Stimulated activated effector memory CD8-positive, alpha-beta T cell treated with anti-CD3 and anti-CD28 coated beads, Interleukin-12 subunit alpha, Interleukin-12 subunit beta, amount 100 ng/mL, for 72 hours (primary cell): Measurements from ENCODE around the gene UNC119B.

Experiments
- ATAC-seq: fragments of 150-1000 bp; cut with Tn5 transposase; 2 replicates; pipeline ENCODE4 v1.10.0; 2021
- DNase-seq, 2 donors: peaks; one replicate each; pipeline ENCODE4 v3.0.0; 2021 to 2022; ENCODE audit warnings: low spot score in 2 of 2
- H3K27ac Mint-ChIP-seq: one replicate; pipeline ENCODE4 v1.8.0; 2022; ENCODE audit warnings: mild to moderate bottlenecking, mixed read lengths
- H3K36me3 Mint-ChIP-seq: one replicate; pipeline ENCODE4 v1.8.0; 2022; ENCODE audit warnings: mild to moderate bottlenecking, mixed read lengths
- H3K4me1 Mint-ChIP-seq: one replicate; pipeline ENCODE4 v1.8.0; 2022; ENCODE audit warnings: mixed read lengths
- H3K4me3 Mint-ChIP-seq: one replicate; pipeline ENCODE4 v1.8.0; 2022; ENCODE audit warnings: mild to moderate bottlenecking, mixed read lengths
- H3K9me3 Mint-ChIP-seq: one replicate; pipeline ENCODE4 v1.8.0; 2022; ENCODE audit warnings: mixed read lengths

UNC119B gene

DNA sequence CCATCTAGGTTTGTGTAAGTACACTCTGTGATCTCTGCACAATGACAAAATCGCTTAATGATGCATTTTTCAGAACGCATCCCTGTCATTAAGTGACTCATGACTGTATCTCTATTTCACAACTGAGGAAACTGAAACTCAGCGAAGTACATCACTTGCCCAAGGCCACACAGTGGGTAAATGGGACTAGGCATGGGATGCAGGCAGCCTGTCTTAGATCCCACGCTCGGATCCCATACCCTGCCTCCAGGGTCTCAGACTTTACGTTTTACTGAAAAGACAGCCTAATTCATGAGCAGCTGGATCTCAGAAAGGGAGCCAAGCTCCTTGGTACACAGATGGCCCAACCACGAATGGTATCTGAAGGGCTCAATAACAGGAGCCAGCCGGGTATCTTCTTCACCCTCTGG is 25.7 kb upstream of the UNC119B start:
- ATAC-seq (peak; percentile 3), DNase-seq (peak in 1 of 2 donors; percentile 63)
- Mint-ChIP-seq H3K27ac (no peak overlapping the region), H3K4me1 (peaks cover 31% of the 10 kb centered on the region), H3K36me3 (peaks cover 10% of the 10 kb centered on the region), H3K4me3 (peak overlapping the region; percentile 89), H3K9me3 (no peaks in the 10 kb centered on the region)

GRCh38 chr12:120685522-120685921 is 24.7 kb upstream of the UNC119B start:
- Mint-ChIP-seq H3K4me1 (peaks cover 35% of the 10 kb centered on the region), H3K36me3 (peaks cover 10% of the 10 kb centered on the region), H3K4me3 (peak overlapping the region; percentile 89), H3K9me3 (no peaks in the 10 kb centered on the region), H3K27ac (no peak overlapping the region)
- ATAC-seq = no peak
- DNase-seq = no peak

DNA sequence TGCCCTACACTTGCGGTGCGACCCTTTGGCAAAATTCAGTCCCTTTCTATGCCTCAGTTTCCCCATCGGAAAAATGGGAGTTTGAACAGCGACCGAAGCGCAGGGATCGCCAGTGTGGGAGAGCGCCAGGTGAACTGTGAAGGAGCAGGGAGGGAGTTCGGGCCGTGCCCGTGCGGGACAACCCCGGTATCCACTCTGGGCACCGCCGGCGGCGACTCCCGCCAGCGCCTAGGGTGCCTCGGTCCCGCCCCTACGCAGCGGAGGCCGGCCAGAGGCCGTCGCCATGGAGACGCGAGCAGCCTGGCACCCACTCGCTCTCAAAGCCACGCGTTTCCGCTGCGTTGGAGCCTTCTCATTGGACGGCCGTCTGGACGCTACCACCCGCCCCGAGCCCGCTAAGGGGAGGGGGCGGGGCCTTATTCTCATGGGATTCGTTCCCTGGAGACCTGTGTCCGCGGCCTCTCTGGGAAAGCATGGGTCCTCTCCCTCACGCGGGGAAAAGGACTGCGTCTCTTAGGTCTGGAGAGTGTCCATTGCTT is 24.0 kb upstream of the UNC119B start:
- Mint-ChIP-seq H3K27ac (peak overlapping the region; percentile 97), H3K4me1 (peaks cover 41% of the 10 kb centered on the region), H3K4me3 (peak overlapping the region; percentile 89), H3K9me3 (no peaks in the 10 kb centered on the region), H3K36me3 (peaks cover 10% of the 10 kb centered on the region)
- ATAC-seq (peak; percentile 89), DNase-seq (peak; percentile 90 to 98)

GRCh38 chr12:120686690-120687577 is 23.3 kb upstream of the UNC119B start, which contains the start of gene MLEC:
Gene MLEC, plus strand, starts transcription at chr12:120687149. Its CDS starts 148 bp downstream, at chr12:120687297.
- H3K27ac Mint-ChIP-seq = peak within 1 kb of the TSS; percentile 97
- no peaks in the 10 kb centered on the region for H3K9me3 Mint-ChIP-seq
- peaks cover 10% of the 10 kb centered on the region for H3K36me3 Mint-ChIP-seq
- DNase-seq (peak; percentile 99), ATAC-seq (peak; percentile 87)
- H3K4me1 Mint-ChIP-seq = peaks cover 43% of the 10 kb centered on the region
- peak within 1 kb of the TSS; percentile 89 for H3K4me3 Mint-ChIP-seq

GRCh38 chr12:120687578-120688289 is 22.5 kb upstream of the UNC119B start:
- DNase-seq = peak in 1 of 2 donors; percentile 67
- ATAC-seq = no peak
- peak overlapping the region; percentile 89 for H3K4me3 Mint-ChIP-seq
- H3K4me1 Mint-ChIP-seq = peaks cover 51% of the 10 kb centered on the region
- no peaks in the 10 kb centered on the region for H3K9me3 Mint-ChIP-seq
- H3K27ac Mint-ChIP-seq = peak overlapping the region; percentile 89
- peaks cover 15% of the 10 kb centered on the region for H3K36me3 Mint-ChIP-seq

DNA sequence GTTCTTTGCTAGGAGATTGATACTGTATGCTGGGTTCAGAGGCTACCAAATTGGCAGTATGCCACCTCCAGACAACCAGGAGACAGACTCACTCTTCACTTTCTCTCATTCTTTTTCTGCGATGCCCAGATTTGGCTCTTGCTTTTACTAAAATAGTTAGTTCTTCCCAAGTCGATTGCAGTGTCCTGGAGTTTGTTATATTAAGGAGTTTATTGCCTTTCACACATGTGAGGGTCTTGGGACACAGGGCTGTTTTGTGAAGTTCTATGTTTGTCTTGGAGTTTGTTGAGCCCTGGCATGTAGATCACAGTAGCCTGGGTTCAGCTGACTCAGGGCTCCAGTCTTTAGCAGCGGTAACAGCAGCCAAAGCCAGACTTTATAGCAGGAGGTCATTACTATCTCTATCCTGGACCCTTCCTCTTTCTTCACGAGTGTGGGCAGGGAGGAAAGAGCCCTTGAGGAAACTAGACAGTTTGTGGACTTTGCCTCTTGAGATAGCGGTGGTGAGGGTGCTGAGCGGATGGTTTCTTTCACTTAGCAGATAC is 21.7 kb upstream of the UNC119B start:
- Mint-ChIP-seq H3K27ac (peak overlapping the region; percentile 89), H3K4me1 (peaks cover 59% of the 10 kb centered on the region), H3K9me3 (no peaks in the 10 kb centered on the region), H3K4me3 (peak overlapping the region; percentile 89), H3K36me3 (peaks cover 24% of the 10 kb centered on the region)
- no peak for DNase-seq
- ATAC-seq = no peak

DNA sequence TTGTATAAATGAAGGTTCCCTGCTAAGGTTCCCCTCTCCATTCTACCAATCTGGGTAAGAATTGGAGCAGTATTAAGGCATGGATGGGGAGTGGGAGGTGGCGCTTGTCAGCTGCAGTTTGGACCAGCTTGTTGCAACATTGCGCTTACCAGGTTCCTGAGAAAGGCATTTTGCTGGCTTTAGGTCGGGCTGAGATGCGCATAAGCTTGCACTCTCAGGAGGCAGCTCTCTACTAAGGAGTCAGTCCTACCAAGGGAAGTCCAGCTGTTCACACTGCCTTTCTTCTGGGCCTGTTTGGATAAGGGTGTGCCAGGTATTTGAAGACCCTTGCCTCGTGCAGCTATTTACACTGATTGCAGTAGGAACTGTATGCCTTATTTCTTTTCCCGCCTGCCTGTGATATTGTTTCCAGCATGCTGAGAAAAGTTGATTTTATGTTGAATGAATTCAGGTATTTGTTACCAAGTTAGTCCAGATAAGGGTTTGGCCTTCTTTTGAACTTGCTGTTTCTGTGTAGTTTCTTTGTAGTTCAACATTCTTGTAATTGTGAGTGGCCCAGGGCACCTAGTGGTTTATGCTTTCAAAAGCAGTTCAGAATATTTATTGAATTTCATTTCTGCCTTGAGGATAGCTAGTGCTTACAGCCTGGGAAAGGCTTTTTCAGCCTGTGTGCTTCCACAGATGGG is 20.7 kb upstream of the UNC119B start:
- H3K36me3 Mint-ChIP-seq = peaks cover 33% of the 10 kb centered on the region

DNA sequence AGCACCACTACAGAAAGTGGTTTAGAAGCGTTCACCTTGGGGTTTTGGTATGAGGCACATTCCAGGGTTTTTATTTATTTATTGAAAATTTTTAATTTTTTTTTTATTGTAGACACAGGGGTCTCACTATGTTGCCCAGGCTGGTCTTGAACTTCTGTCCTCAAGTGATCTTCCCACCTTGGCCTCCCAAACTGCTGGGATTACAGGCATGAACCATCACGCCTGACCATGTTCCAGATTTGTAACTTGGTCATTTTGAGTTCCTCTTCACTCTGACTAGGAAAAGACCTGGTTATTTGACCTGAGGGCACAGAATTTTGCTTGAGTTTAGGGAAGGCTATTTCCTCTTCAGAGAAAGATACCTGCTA is 20.2 kb upstream of the UNC119B start:
- no peaks in the 10 kb centered on the region for H3K9me3 Mint-ChIP-seq
- DNase-seq = no peak
- H3K4me3 Mint-ChIP-seq = no peak overlapping the region

More for the DNA sequence above, 20.7 kb upstream of the UNC119B start:
- no peak overlapping the region for H3K27ac Mint-ChIP-seq
- H3K4me3 Mint-ChIP-seq = peak overlapping the region; percentile 89
- ATAC-seq = no peak
- no peak for DNase-seq
- H3K4me1 Mint-ChIP-seq = peaks cover 60% of the 10 kb centered on the region
- no peaks in the 10 kb centered on the region for H3K9me3 Mint-ChIP-seq

GRCh38 chr12:120690978-120691377 is 19.3 kb upstream of the UNC119B start:
- H3K36me3 Mint-ChIP-seq = peaks cover 45% of the 10 kb centered on the region
- H3K4me1 Mint-ChIP-seq = peaks cover 53% of the 10 kb centered on the region
- DNase-seq (no peak), ATAC-seq (no peak)
- H3K9me3 Mint-ChIP-seq = no peaks in the 10 kb centered on the region
- peak overlapping the region; percentile 54 for H3K27ac Mint-ChIP-seq
- H3K4me3 Mint-ChIP-seq = no peak overlapping the region

More for the DNA sequence above, 20.2 kb upstream of the UNC119B start:
- no peak for ATAC-seq
- peaks cover 39% of the 10 kb centered on the region for H3K36me3 Mint-ChIP-seq
- no peak overlapping the region for H3K27ac Mint-ChIP-seq
- peaks cover 55% of the 10 kb centered on the region for H3K4me1 Mint-ChIP-seq

GRCh38 chr12:120692524-120693033 is 17.7 kb upstream of the UNC119B start:
- Mint-ChIP-seq H3K9me3 (no peaks in the 10 kb centered on the region), H3K4me3 (no peak overlapping the region), H3K36me3 (peaks cover 51% of the 10 kb centered on the region), H3K27ac (peak overlapping the region; percentile 18), H3K4me1 (peaks cover 53% of the 10 kb centered on the region)
- DNase-seq = no peak
- no peak for ATAC-seq

- Mint-ChIP-seq H3K27ac (peak overlapping the region; percentile 59), H3K4me3 (no peak overlapping the region), H3K4me1 (peaks cover 40% of the 10 kb centered on the region), H3K9me3 (no peaks in the 10 kb centered on the region), H3K36me3 (peaks cover 56% of the 10 kb centered on the region)
- DNase-seq = no peak
- no peak for ATAC-seq
These were observed 16.4 kb upstream of the UNC119B start for GRCh38 chr12:120693848-120694247.

DNA sequence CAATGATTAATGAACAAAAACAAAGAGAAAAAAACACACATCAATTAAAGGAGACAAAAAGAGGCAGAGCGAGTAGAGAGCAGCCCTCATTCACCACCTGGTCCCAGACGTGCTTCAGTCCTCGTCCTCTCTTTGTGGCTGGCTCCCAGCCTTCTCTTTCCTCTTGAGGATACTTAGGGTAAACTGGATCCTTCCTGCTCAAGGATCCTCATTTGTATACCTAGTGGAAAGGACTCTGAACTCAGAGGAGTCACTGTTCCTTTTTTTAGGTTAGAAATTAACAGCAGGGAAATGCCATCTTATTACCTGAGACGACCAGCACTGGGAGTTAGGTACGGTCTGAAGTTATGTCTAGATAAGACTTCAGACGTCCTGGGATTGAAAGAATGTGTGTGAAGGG is 13.6 kb upstream of the UNC119B start:
- no peak overlapping the region for H3K4me3 Mint-ChIP-seq
- H3K27ac Mint-ChIP-seq = no peak overlapping the region
- no peak for DNase-seq
- H3K9me3 Mint-ChIP-seq = no peaks in the 10 kb centered on the region
- peaks cover 22% of the 10 kb centered on the region for H3K4me1 Mint-ChIP-seq
- ATAC-seq = no peak
- peaks cover 82% of the 10 kb centered on the region for H3K36me3 Mint-ChIP-seq

- no peak for ATAC-seq
- Mint-ChIP-seq H3K4me1 (peaks cover 17% of the 10 kb centered on the region), H3K27ac (no peak overlapping the region), H3K9me3 (no peaks in the 10 kb centered on the region), H3K4me3 (no peak overlapping the region), H3K36me3 (peaks cover 87% of the 10 kb centered on the region)
- no peak for DNase-seq
These were observed 12.9 kb upstream of the UNC119B start for GRCh38 chr12:120697344-120697743.

- no peak overlapping the region for H3K4me3 Mint-ChIP-seq
- H3K9me3 Mint-ChIP-seq = no peaks in the 10 kb centered on the region
- DNase-seq (no peak), ATAC-seq (no peak)
- no peak overlapping the region for H3K27ac Mint-ChIP-seq
- H3K36me3 Mint-ChIP-seq = peaks cover 80% of the 10 kb centered on the region
- H3K4me1 Mint-ChIP-seq = peaks cover 5% of the 10 kb centered on the region
These were observed 11.6 kb upstream of the UNC119B start for GRCh38 chr12:120698665-120699064.
